ENCODE data around the gene RASA3. TPM values are rescaled to one million over a fixed set of nuclear protein-coding genes. Genes with fewer than 3 reads are reported as not detected.

RASA3 gene
- total and polyA plus RNA-seq, 2 of the 4 experiments (the other 2 are of a cell fraction), result 21.0 to 31.4 TPM

GRCh38 chr13:114148521-114148855, 16.1 kb upstream of the RASA3 start:
- Histone ChIP-seq H4K5ac (ENCODE audit: low read depth, low read length) (no peak overlapping the region), H3K4me1 (ENCODE audit: control insufficient read depth, insufficient read depth, low read length) (no peaks in the 10 kb centered on the region), H3K9me1 (ENCODE audit: insufficient read depth, low read length) (no peaks in the 10 kb centered on the region), H2AK9ac (replicated peaks; ENCODE audit: low read depth, low read length, poor library complexity) (no peak overlapping the region), H2BK20ac (ENCODE audit: low read depth, low read length) (no peak overlapping the region), H2BK5ac (ENCODE audit: low read depth, low read length, poor library complexity, severe bottlenecking) (no peak overlapping the region), H3K4me3 (ENCODE audit: insufficient read depth, low read depth, low read length) (no peak overlapping the region), H3K23ac (ENCODE audit: low read depth, low read length) (no peak overlapping the region), H2AFZ (replicated peaks; ENCODE audit: low read length, poor library complexity) (no peak overlapping the region), H3K79me1 (ENCODE audit: low read depth in 1 of 2, low read length in 2 of 2) (no peaks in the 10 kb centered on the region), H3K9ac (ENCODE audit: low read depth, low read length) (no peak overlapping the region), H2BK120ac (ENCODE audit: low read depth, low read length) (no peak overlapping the region), H3K36me3 (ENCODE audit: control insufficient read depth, insufficient read depth, low read length) (no peaks in the 10 kb centered on the region), H3K4me2 (ENCODE audit: low read depth, low read length) (no peak overlapping the region), H3K27ac (ENCODE audit: insufficient read depth, low read length) (no peak overlapping the region), H4K8ac (ENCODE audit: low read depth in 2 of 2, low read length in 2 of 2) (no peak overlapping the region), H3K18ac (ENCODE audit: low read depth, low read length) (no peak overlapping the region), H2BK15ac (ENCODE audit: low read depth, low read length) (no peak overlapping the region), H3K27me3 (ENCODE audit: control insufficient read depth, insufficient read depth, low read length) (peaks cover 28% of the 10 kb centered on the region; the same call in 1 of the 2 replicates), H4K91ac (ENCODE audit: insufficient read depth, low read depth, low read length) (no peak overlapping the region), H3K14ac (replicated peaks; ENCODE audit: low read depth, low read length) (no peak overlapping the region), H3K56ac (ENCODE audit: extremely low read depth, insufficient read depth, low read length) (no peak overlapping the region), H3K9me3 (ENCODE audit: control insufficient read depth, insufficient read depth, low read length) (no peaks in the 10 kb centered on the region), H2AK5ac (ENCODE audit: low read depth, low read length) (no peak overlapping the region), H3K4ac (ENCODE audit: low read depth, low read length) (no peak overlapping the region), H4K20me1 (ENCODE audit: insufficient read depth, low read length) (no peaks in the 10 kb centered on the region; the same call in none of the 2 replicates)
- in situ Hi-C loops (cut with MboI; ENCODE audit: low sequenced_read_pairs), result no loop called here
- ATAC-seq (ENCODE audit: low read depth) (no peak), DNase-seq (no peak)
- 100% methylated on average over 1 of the region's 8 CpGs; no CpG with 5 or more reads in 1 of the 2 experiments for whole genome bisulfite sequencing, 2 experiments (ENCODE audit: extremely low coverage in 2 of 2, insufficient read length in 1 of 2)
- no TSS peak for BruUV-seq (replicated peaks)
- POLR2A ChIA-PET (ENCODE audit: unreplicated experiment), result no interaction called here
- CTCF ChIA-PET, result interaction anchor here (0.6 kb wide), 1 partner anchor 19 kb away, joined by 3 read pairs; no protein-coding TSS in a partner anchor
- intact Hi-C loops (cut with micrococcal nuclease), result no loop called here
- TF ChIP-seq FOS (IDR thresholded peaks at IDR 0.05; ENCODE audit: low read depth, low read length) (no peak), MAZ (IDR thresholded peaks at IDR 0.05; ENCODE audit: borderline replicate concordance, low read depth, low read length) (no peak), CHD1 (IDR thresholded peaks at IDR 0.05; ENCODE audit: low read depth, low read length) (no peak), MXI1 (IDR thresholded peaks at IDR 0.05; ENCODE audit: borderline replicate concordance, low read depth, low read length) (no peak), RFX5 (IDR thresholded peaks at IDR 0.05; ENCODE audit: low read depth, low read length) (no peak), CTCF (conservative IDR thresholded peaks at IDR 0.05; ENCODE audit: low read depth, low read length) (no peak), POLR2A (IDR thresholded peaks at IDR 0.05; ENCODE audit: low read depth, low read length) (no peak), SMC3 (IDR thresholded peaks at IDR 0.05; ENCODE audit: low read depth, low read length) (no peak), ELK1 (IDR thresholded peaks at IDR 0.05; ENCODE audit: borderline replicate concordance, low read depth, low read length) (no peak), RCOR1 (IDR thresholded peaks at IDR 0.05; ENCODE audit: insufficient replicate concordance, low read length) (no peak), RAD21 (IDR thresholded peaks at IDR 0.05; ENCODE audit: low read length) (no peak), NFE2L2 (IDR thresholded peaks at IDR 0.05; ENCODE audit: low read depth, low read length) (no peak), USF2 (IDR thresholded peaks at IDR 0.05; ENCODE audit: low read depth, low read length) (no peak), MAFK (IDR thresholded peaks at IDR 0.05; ENCODE audit: low read depth, low read length) (no peak), BHLHE40 (IDR thresholded peaks at IDR 0.05; ENCODE audit: low read depth, low read length) (no peak), CEBPB (IDR thresholded peaks at IDR 0.05; ENCODE audit: low read depth, low read length) (no peak)
- dilution Hi-C loops (cut with HindIII; ENCODE audit: low sequenced_read_pairs, unreplicated experiment), result no loop called here

Measured in IMR-90 (cell line).